ENCODE measurements around the gene MPP2. TPM values are rescaled to one million over a fixed set of nuclear protein-coding genes. Genes with fewer than 3 reads are reported as not detected.
"Not testable (repeated sequence)": the region's sequence is repeated elsewhere in the genome, so short reads cannot be mapped to it uniquely, and the experiment has no call there.

The MPP2 gene
- total and polyA plus RNA-seq, 2 experiments from 2014 or later = 4.1 to 5.1 TPM

- Histone ChIP-seq H3K4me2 (ENCODE audit: unreplicated experiment) (no peak overlapping the region), H3K36me3 (ENCODE audit: low read depth) (no peaks in the 10 kb centered on the region), H3K4me3 (no peak overlapping the region), H3K9me3 (ENCODE audit: low read depth) (no peaks in the 10 kb centered on the region), H3K27me3 (replicated peaks; ENCODE audit: insufficient read depth) (no peaks in the 10 kb centered on the region), H2AFZ (no peak overlapping the region), H3K9me2 (ENCODE audit: insufficient read depth) (no peaks in the 10 kb centered on the region), H3K9ac (no peak overlapping the region), H3F3A (ENCODE audit: insufficient read depth) (no peaks in the 10 kb centered on the region), H3K79me2 (ENCODE audit: insufficient read depth) (no peaks in the 10 kb centered on the region), H3K4me1 (ENCODE audit: insufficient read depth) (0 out of 2 replicates have a peak, but pooled peaks cover 3% of the 10 kb centered on the region), H4K20me1 (ENCODE audit: insufficient read depth) (no peaks in the 10 kb centered on the region), H3K27ac (no peak overlapping the region)
- TF ChIP-seq EZH2 (IDR thresholded peaks at IDR 0.05; ENCODE audit: insufficient read depth, poor library complexity, severe bottlenecking) (no peak), EZH2phosphoT487 (IDR thresholded peaks at IDR 0.05; ENCODE audit: insufficient read depth, low read depth) (no peak)
- in situ Hi-C loops (cut with MboI) = no loop called here
- WGBS, 2 experiments (ENCODE audit: low coverage in 1 of 2, low lambda C conversion rate in 2 of 2, missing lambda C conversion rate in 2 of 2) = 95% methylated on average over 3 of the region's 3 CpGs
- DNase-seq = no peak
These were observed 9.5 kb downstream of the MPP2 start for GRCh38 chr17:43897831-43898230.

GRCh38 chr17:43894494-43894893, 12.8 kb downstream of the MPP2 start:
- H3K36me3 ChIP-seq (ENCODE audit: low read depth); H4K20me1 ChIP-seq (ENCODE audit: insufficient read depth); H3K4me2 ChIP-seq (ENCODE audit: unreplicated experiment); H3K9me3 ChIP-seq (ENCODE audit: low read depth); H3K27me3 ChIP-seq (replicated peaks; ENCODE audit: insufficient read depth); H2AFZ ChIP-seq; H3K9ac ChIP-seq; in situ Hi-C loops (cut with MboI); H3K79me2 ChIP-seq (ENCODE audit: insufficient read depth); H3K9me2 ChIP-seq (ENCODE audit: insufficient read depth); H3K27ac ChIP-seq; H3K4me3 ChIP-seq; H3F3A ChIP-seq (ENCODE audit: insufficient read depth); DNase-seq; H3K4me1 ChIP-seq (ENCODE audit: insufficient read depth): not testable (repeated sequence)
- 81% methylated on average over 4 of the region's 4 CpGs; no CpG with 5 or more reads in 1 of the 2 experiments for WGBS, 2 experiments (ENCODE audit: low coverage in 1 of 2, low lambda C conversion rate in 2 of 2, missing lambda C conversion rate in 2 of 2)

- no peaks in the 10 kb centered on the region for H3K36me3 ChIP-seq (ENCODE audit: low read depth)
- WGBS, 2 experiments (ENCODE audit: low coverage in 1 of 2, low lambda C conversion rate in 2 of 2, missing lambda C conversion rate in 2 of 2) = 21 to 24% methylated on average over 4 of the region's 4 CpGs
- H3K27me3 ChIP-seq (replicated peaks; ENCODE audit: insufficient read depth) = no peaks in the 10 kb centered on the region
- H3K9ac ChIP-seq = no peak overlapping the region
- H3K9me3 ChIP-seq (ENCODE audit: low read depth) = no peaks in the 10 kb centered on the region
- TF ChIP-seq EZH2 (IDR thresholded peaks at IDR 0.05; ENCODE audit: insufficient read depth, poor library complexity, severe bottlenecking) (no peak), EZH2phosphoT487 (IDR thresholded peaks at IDR 0.05; ENCODE audit: insufficient read depth, low read depth) (no peak)
- DNase-seq = no peak
- in situ Hi-C loops (cut with MboI) = no loop called here
- no peak overlapping the region for H3K4me3 ChIP-seq
- no peaks in the 10 kb centered on the region for H3K9me2 ChIP-seq (ENCODE audit: insufficient read depth)
- no peaks in the 10 kb centered on the region for H3K79me2 ChIP-seq (ENCODE audit: insufficient read depth)
- no peak overlapping the region for H3K27ac ChIP-seq
- H3F3A ChIP-seq (ENCODE audit: insufficient read depth) = no peaks in the 10 kb centered on the region
- H4K20me1 ChIP-seq (ENCODE audit: insufficient read depth) = no peaks in the 10 kb centered on the region
- H3K4me2 ChIP-seq (ENCODE audit: unreplicated experiment) = no peak overlapping the region
- H2AFZ ChIP-seq = no peak overlapping the region
- no peaks in the 10 kb centered on the region for H3K4me1 ChIP-seq (ENCODE audit: insufficient read depth)
These were observed 14.7 kb downstream of the MPP2 start for GRCh38 chr17:43892647-43892952.

- H2AFZ ChIP-seq = no peak overlapping the region
- H3K36me3 ChIP-seq (ENCODE audit: low read depth) = no peaks in the 10 kb centered on the region
- no peaks in the 10 kb centered on the region for H3K9me2 ChIP-seq (ENCODE audit: insufficient read depth)
- 76 to 77% methylated on average over 5 of the region's 5 CpGs for WGBS, 2 experiments (ENCODE audit: low coverage in 1 of 2, low lambda C conversion rate in 2 of 2, missing lambda C conversion rate in 2 of 2)
- no peaks in the 10 kb centered on the region for H3K9me3 ChIP-seq (ENCODE audit: low read depth)
- H3K27me3 ChIP-seq (replicated peaks; ENCODE audit: insufficient read depth) = no peaks in the 10 kb centered on the region
- in situ Hi-C loops (cut with MboI) = no loop called here
- no peak overlapping the region for H3K4me3 ChIP-seq
- no peaks in the 10 kb centered on the region for H3F3A ChIP-seq (ENCODE audit: insufficient read depth)
- no peak overlapping the region for H3K9ac ChIP-seq
- H3K4me2 ChIP-seq (ENCODE audit: unreplicated experiment) = no peak overlapping the region
- H3K79me2 ChIP-seq (ENCODE audit: insufficient read depth) = no peaks in the 10 kb centered on the region
- H4K20me1 ChIP-seq (ENCODE audit: insufficient read depth) = no peaks in the 10 kb centered on the region
- H3K4me1 ChIP-seq (ENCODE audit: insufficient read depth) = no peaks in the 10 kb centered on the region
- DNase-seq = peak; percentile 40
- no peak for TF ChIP-seq EZH2 (IDR thresholded peaks at IDR 0.05; ENCODE audit: insufficient read depth, poor library complexity, severe bottlenecking)
- TF ChIP-seq EZH2phosphoT487 (IDR thresholded peaks at IDR 0.05; ENCODE audit: insufficient read depth, low read depth) = no peak
- H3K27ac ChIP-seq = no peak overlapping the region
These were observed 15.3 kb downstream of the MPP2 start for GRCh38 chr17:43891851-43892646.

GRCh38 chr17:43890240-43890639, 17.1 kb downstream of the MPP2 start:
- in situ Hi-C loops (cut with MboI) = no loop called here
- no peaks in the 10 kb centered on the region for H3K4me1 ChIP-seq (ENCODE audit: insufficient read depth)
- no peaks in the 10 kb centered on the region for H3K9me3 ChIP-seq (ENCODE audit: low read depth)
- no peak for DNase-seq
- no peak overlapping the region for H3K4me2 ChIP-seq (ENCODE audit: unreplicated experiment)
- H3K9me2 ChIP-seq (ENCODE audit: insufficient read depth) = no peaks in the 10 kb centered on the region
- no peaks in the 10 kb centered on the region for H3K79me2 ChIP-seq (ENCODE audit: insufficient read depth)
- no peak overlapping the region for H3K9ac ChIP-seq
- H3K4me3 ChIP-seq = no peak overlapping the region
- no peaks in the 10 kb centered on the region for H3K27me3 ChIP-seq (replicated peaks; ENCODE audit: insufficient read depth)
- H4K20me1 ChIP-seq (ENCODE audit: insufficient read depth) = no peaks in the 10 kb centered on the region
- no peaks in the 10 kb centered on the region for H3F3A ChIP-seq (ENCODE audit: insufficient read depth)
- no peaks in the 10 kb centered on the region for H3K36me3 ChIP-seq (ENCODE audit: low read depth)
- H2AFZ ChIP-seq = no peak overlapping the region
- H3K27ac ChIP-seq = no peak overlapping the region
- WGBS, 2 experiments (ENCODE audit: low coverage in 1 of 2, low lambda C conversion rate in 2 of 2, missing lambda C conversion rate in 2 of 2) = 100% methylated on average over 1 of the region's 1 CpG
- TF ChIP-seq EZH2 (IDR thresholded peaks at IDR 0.05; ENCODE audit: insufficient read depth, poor library complexity, severe bottlenecking) (no peak), EZH2phosphoT487 (IDR thresholded peaks at IDR 0.05; ENCODE audit: insufficient read depth, low read depth) (no peak)

Data from GM23248 (cell line).